Dendritic cell treated with granulocyte-macrophage colony-stimulating factor and Interleukin-4, amounts not matched to agents 40 ng/mL and 50 ng/mL, for 4 days (primary cell): ENCODE results near the gene HPS4.

Source experiments
- H3K27ac Mint-ChIP-seq: one replicate; pipeline ENCODE4 v1.8.0; 2022; ENCODE audit warnings: mild to moderate bottlenecking, mixed read lengths
- H3K27me3 Mint-ChIP-seq: one replicate; pipeline ENCODE4 v1.8.0; 2022; ENCODE audit warnings: mild to moderate bottlenecking, mixed read lengths
- H3K36me3 Mint-ChIP-seq: one replicate; pipeline ENCODE4 v1.8.0; 2022; ENCODE audit warnings: low read depth, mixed read lengths
- H3K4me1 Mint-ChIP-seq: one replicate; pipeline ENCODE4 v1.8.0; 2022; ENCODE audit warnings: low read depth, mixed read lengths
- H3K4me3 Mint-ChIP-seq: one replicate; pipeline ENCODE4 v1.8.0; 2022; ENCODE audit warnings: mild to moderate bottlenecking, moderate library complexity, mixed read lengths
- H3K9me3 Mint-ChIP-seq: one replicate; pipeline ENCODE4 v1.8.0; 2022; ENCODE audit warnings: mixed read lengths
- intact Hi-C: fragments of 100-400 bp; cut with micrococcal nuclease; formaldehyde crosslinking; loops from one replicate; pipeline ENCODE4 v1.15.0; 2022

Gene HPS4

GRCh38 chr22:26485806-26486390 is 2.3 kb upstream of the HPS4 start:
- H3K4me3 Mint-ChIP-seq: no peak overlapping the region
- H3K36me3 Mint-ChIP-seq: peaks cover 73% of the 10 kb centered on the region
- intact Hi-C loops: no loop called here
- peaks cover 48% of the 10 kb centered on the region for H3K4me1 Mint-ChIP-seq
- H3K9me3 Mint-ChIP-seq: no peaks in the 10 kb centered on the region
- no peak overlapping the region for H3K27ac Mint-ChIP-seq
- no peaks in the 10 kb centered on the region for H3K27me3 Mint-ChIP-seq

GRCh38 chr22:26485013-26485412 is 1.4 kb upstream of the HPS4 start:
- H3K4me1 Mint-ChIP-seq: peaks cover 56% of the 10 kb centered on the region

GRCh38 chr22:26484360-26484706 is 750 bp upstream of the HPS4 start:
- intact Hi-C loops: no loop called here
- Mint-ChIP-seq H3K27ac (peak overlapping the region; percentile 95), H3K27me3 (no peaks in the 10 kb centered on the region), H3K9me3 (no peaks in the 10 kb centered on the region), H3K36me3 (peaks cover 63% of the 10 kb centered on the region), H3K4me1 (peaks cover 63% of the 10 kb centered on the region), H3K4me3 (peak overlapping the region; percentile 86)

More at GRCh38 chr22:26485013-26485412, 1.4 kb upstream of the HPS4 start:
- H3K9me3 Mint-ChIP-seq: no peaks in the 10 kb centered on the region
- intact Hi-C loops: no loop called here
- peaks cover 69% of the 10 kb centered on the region for H3K36me3 Mint-ChIP-seq
- H3K27ac Mint-ChIP-seq: no peak overlapping the region
- no peak overlapping the region for H3K4me3 Mint-ChIP-seq
- H3K27me3 Mint-ChIP-seq: no peaks in the 10 kb centered on the region

GRCh38 chr22:26483043-26483438 is 542 bp downstream of the HPS4 start:
- Mint-ChIP-seq H3K4me3 (peak overlapping the region; percentile 86), H3K27me3 (no peaks in the 10 kb centered on the region), H3K36me3 (peaks cover 60% of the 10 kb centered on the region), H3K9me3 (no peaks in the 10 kb centered on the region), H3K27ac (peak overlapping the region; percentile 95), H3K4me1 (peaks cover 71% of the 10 kb centered on the region)
- intact Hi-C loops: loop anchor here (1.0 kb wide), 1 partner anchor 29 kb away; the partner anchor contains the start of gene TFIP11

GRCh38 chr22:26482161-26482560 is 1.4 kb downstream of the HPS4 start:
- Mint-ChIP-seq H3K9me3 (no peaks in the 10 kb centered on the region), H3K4me3 (peak overlapping the region; percentile 86), H3K27ac (peak overlapping the region; percentile 95), H3K4me1 (peaks cover 80% of the 10 kb centered on the region), H3K36me3 (peaks cover 60% of the 10 kb centered on the region), H3K27me3 (no peaks in the 10 kb centered on the region)
- intact Hi-C loops: no loop called here

GRCh38 chr22:26481694-26482093 is 1.9 kb downstream of the HPS4 start:
- no peaks in the 10 kb centered on the region for H3K9me3 Mint-ChIP-seq
- peaks cover 60% of the 10 kb centered on the region for H3K36me3 Mint-ChIP-seq
- no peaks in the 10 kb centered on the region for H3K27me3 Mint-ChIP-seq
- H3K4me1 Mint-ChIP-seq: peaks cover 84% of the 10 kb centered on the region
- intact Hi-C loops: no loop called here
- peak overlapping the region; percentile 95 for H3K27ac Mint-ChIP-seq
- H3K4me3 Mint-ChIP-seq: peak overlapping the region; percentile 52

GRCh38 chr22:26481112-26481693 is 2.4 kb downstream of the HPS4 start:
- H3K9me3 Mint-ChIP-seq: no peaks in the 10 kb centered on the region
- intact Hi-C loops: no loop called here
- H3K4me1 Mint-ChIP-seq: peaks cover 86% of the 10 kb centered on the region
- H3K36me3 Mint-ChIP-seq: peaks cover 60% of the 10 kb centered on the region
- H3K4me3 Mint-ChIP-seq: no peak overlapping the region
- no peaks in the 10 kb centered on the region for H3K27me3 Mint-ChIP-seq
- H3K27ac Mint-ChIP-seq: peak overlapping the region; percentile 95

GRCh38 chr22:26480611-26480932 is 3.0 kb downstream of the HPS4 start:
- H3K4me3 Mint-ChIP-seq: peak overlapping the region; percentile 9
- H3K9me3 Mint-ChIP-seq: no peaks in the 10 kb centered on the region
- peaks cover 60% of the 10 kb centered on the region for H3K36me3 Mint-ChIP-seq
- intact Hi-C loops: no loop called here
- peak overlapping the region; percentile 95 for H3K27ac Mint-ChIP-seq
- peaks cover 80% of the 10 kb centered on the region for H3K4me1 Mint-ChIP-seq
- H3K27me3 Mint-ChIP-seq: no peaks in the 10 kb centered on the region

GRCh38 chr22:26479792-26480610 is 3.6 kb downstream of the HPS4 start:
- Mint-ChIP-seq H3K4me3 (peak overlapping the region; percentile 68), H3K27me3 (no peaks in the 10 kb centered on the region), H3K36me3 (peaks cover 66% of the 10 kb centered on the region), H3K9me3 (no peaks in the 10 kb centered on the region), H3K27ac (peak overlapping the region; percentile 95), H3K4me1 (peaks cover 76% of the 10 kb centered on the region)
- intact Hi-C loops: no loop called here

- H3K9me3 Mint-ChIP-seq: no peaks in the 10 kb centered on the region
- H3K36me3 Mint-ChIP-seq: peaks cover 73% of the 10 kb centered on the region
- intact Hi-C loops: no loop called here
These were observed 4.4 kb downstream of the HPS4 start for GRCh38 chr22:26479043-26479791.

GRCh38 chr22:26477341-26477731 is 6.2 kb downstream of the HPS4 start:
- Mint-ChIP-seq H3K4me1 (peaks cover 60% of the 10 kb centered on the region), H3K36me3 (peaks cover 81% of the 10 kb centered on the region), H3K9me3 (no peaks in the 10 kb centered on the region), H3K27me3 (no peaks in the 10 kb centered on the region), H3K27ac (no peak overlapping the region), H3K4me3 (no peak overlapping the region)
- intact Hi-C loops: no loop called here

More at GRCh38 chr22:26479043-26479791, 4.4 kb downstream of the HPS4 start:
- Mint-ChIP-seq H3K27ac (peak overlapping the region; percentile 95), H3K4me1 (peaks cover 73% of the 10 kb centered on the region), H3K4me3 (peak overlapping the region; percentile 68), H3K27me3 (no peaks in the 10 kb centered on the region)

GRCh38 chr22:26476705-26477340 is 6.8 kb downstream of the HPS4 start:
- Mint-ChIP-seq H3K4me3 (no peak overlapping the region), H3K27me3 (no peaks in the 10 kb centered on the region), H3K9me3 (no peaks in the 10 kb centered on the region), H3K36me3 (peaks cover 85% of the 10 kb centered on the region), H3K4me1 (peaks cover 55% of the 10 kb centered on the region), H3K27ac (no peak overlapping the region)
- intact Hi-C loops: no loop called here

GRCh38 chr22:26474682-26475081 is 8.9 kb downstream of the HPS4 start:
- H3K27ac Mint-ChIP-seq: no peak overlapping the region
- peaks cover 35% of the 10 kb centered on the region for H3K4me1 Mint-ChIP-seq
- no peaks in the 10 kb centered on the region for H3K27me3 Mint-ChIP-seq
- no peak overlapping the region for H3K4me3 Mint-ChIP-seq
- intact Hi-C loops: no loop called here
- no peaks in the 10 kb centered on the region for H3K9me3 Mint-ChIP-seq
- peaks cover 92% of the 10 kb centered on the region for H3K36me3 Mint-ChIP-seq
